SHP77 treated with DMSO at 0.1 percent for 48 hours (cell line): Measurements from ENCODE around the gene PADI1.
"Not testable (repeated sequence)": the region's sequence is repeated elsewhere in the genome, so short reads cannot be mapped to it uniquely, and the experiment has no call there.

Source experiments
- DNase-seq: peaks from one replicate; lab custom pipeline; 2025; lab: John Stamatoyannopoulos, UW

PADI1 gene

GRCh38 chr1:17217607-17218006 is 12.7 kb downstream of the PADI1 start:
- DNase-seq, result no peak

- DNase-seq, result no peak
Observed at GRCh38 chr1:17218939-17219338, 14.0 kb downstream of the PADI1 start.

GRCh38 chr1:17220287-17220686 is 15.4 kb downstream of the PADI1 start:
- DNase-seq, result no peak

- no peak for DNase-seq
Observed at GRCh38 chr1:17222557-17222956, 17.6 kb downstream of the PADI1 start.

- no peak for DNase-seq
Observed at GRCh38 chr1:17224434-17224833, 19.5 kb downstream of the PADI1 start.

- no peak for DNase-seq
Observed at GRCh38 chr1:17225140-17225539, 20.2 kb downstream of the PADI1 start.

GRCh38 chr1:17227358-17227915 is 22.5 kb downstream of the PADI1 start:
- DNase-seq, result no peak

GRCh38 chr1:17228619-17229018 is 23.7 kb downstream of the PADI1 start:
- no peak for DNase-seq

GRCh38 chr1:17229379-17229778 is 24.5 kb downstream of the PADI1 start:
- no peak for DNase-seq

GRCh38 chr1:17230106-17230505 is 25.2 kb downstream of the PADI1 start:
- DNase-seq, result no peak

- no peak for DNase-seq
Observed at GRCh38 chr1:17230671-17231310, 25.9 kb downstream of the PADI1 start.

GRCh38 chr1:17232759-17233661 is 28.1 kb downstream of the PADI1 start:
- no peak for DNase-seq

- DNase-seq, result no peak
Observed at GRCh38 chr1:17233675-17234320, 28.9 kb downstream of the PADI1 start.

- no peak for DNase-seq
Observed at GRCh38 chr1:17234405-17234804, 29.5 kb downstream of the PADI1 start.

GRCh38 chr1:17235135-17235885 is 30.4 kb downstream of the PADI1 start:
- DNase-seq, result no peak

- DNase-seq, result peak; percentile 59
Observed at GRCh38 chr1:17236779-17237560, 32.0 kb downstream of the PADI1 start.

GRCh38 chr1:17237561-17237903 is 32.6 kb downstream of the PADI1 start:
- DNase-seq, result no peak

GRCh38 chr1:17239420-17239819 is 34.5 kb downstream of the PADI1 start:
- peak; percentile 50 for DNase-seq

GRCh38 chr1:17241011-17241779 is 36.3 kb downstream of the PADI1 start:
- not testable (repeated sequence) for DNase-seq

GRCh38 chr1:17241780-17242074 is 36.8 kb downstream of the PADI1 start:
- not testable (repeated sequence) for DNase-seq

GRCh38 chr1:17243274-17243673 is 38.3 kb downstream of the PADI1 start:
- DNase-seq, result no peak
